GM12878 (cell line): ENCODE results near the gene GTF2F2. TPM values are rescaled to one million over a fixed set of nuclear protein-coding genes. Genes with fewer than 3 reads are reported as not detected.

Experiments used
- ATAC-seq: fragments of 200-7000 bp; cut with Tn5 transposase; 3 replicates; pipeline ENCODE4 v1.9.1; 2020; ENCODE audit warnings: mild to moderate bottlenecking, moderate library complexity
- BruUV-seq: library from RNA; stranded (reverse); fragments of 400-500 nt; replicated peaks from 2 replicates; lab custom pipeline; 2021; lab: Mats Ljungman, UMichigan
- CTCF ChIA-PET: fragments of 300-600 bp; sonication (Branson Sonifier 250); formaldehyde crosslinking; extraction: SDS; loops from one replicate; lab custom pipeline; 2021; ENCODE audit warnings: inconsistent platforms; lab: Yijun Ruan, JAX
- POLR2A ChIA-PET: fragments of 350-600 bp; formaldehyde crosslinking; extraction: SDS; loops from one replicate; lab custom pipeline; 2021; ENCODE audit warnings: inconsistent platforms; lab: Charles Lee
- RAD21 ChIA-PET: fragments of 300-600 bp; sonication (Branson Sonifier 250); formaldehyde crosslinking; loops from one replicate; lab custom pipeline; 2023; ENCODE audit warnings: antibody characterized with exemption; ENCODE audit not compliant: unreplicated experiment; lab: Charles Lee
- SMC1A ChIA-PET: fragments of 300-600 bp; sonication (Branson Sonifier 250); formaldehyde crosslinking; loops from one replicate; lab custom pipeline; 2023; ENCODE audit not compliant: unreplicated experiment, uncharacterized antibody; lab: Charles Lee
- DNase-seq: peaks from one replicate; pipeline ENCODE4 v3.0.0-alpha.2; 2011; ENCODE audit warnings: low read depth, low spot score
- FAIRE-seq: peaks from 3 replicates; lab custom pipeline; 2011; peaks lifted over from hg19 to GRCh38; lab: Jason Lieb, UNC
- H2AFZ ChIP-seq: 2 replicates; pipeline ENCODE4 v1.6.0; 2011; ENCODE audit warnings: low read depth, low read length, control low read depth; ENCODE audit not compliant: control insufficient read depth
- H3K27ac ChIP-seq: 2 replicates; pipeline ENCODE4 v1.5.1; 2011; ENCODE audit warnings: control low read depth; ENCODE audit not compliant: control insufficient read depth, insufficient read depth
- H3K27me3 ChIP-seq, 2 experiments: replicated peaks in 1 of 2; 2 replicates each; pipeline versions ENCODE4 v1.6.0 to v1.6.1; 2011; ENCODE audit warnings: low read length in 1 of 2; ENCODE audit not compliant: control insufficient read depth in 2 of 2, insufficient read depth in 2 of 2
- H3K36me3 ChIP-seq, 2 experiments: 2 replicates each; pipeline ENCODE4 v1.5.1; 2011; ENCODE audit warnings: low read length in 1 of 2; ENCODE audit not compliant: control insufficient read depth in 2 of 2, insufficient read depth in 2 of 2
- H3K4me1 ChIP-seq: 2 replicates; pipeline ENCODE4 v1.6.1; 2011; ENCODE audit warnings: mild to moderate bottlenecking, low read length, moderate library complexity, mixed read lengths; ENCODE audit not compliant: control insufficient read depth, insufficient read depth
- H3K4me2 ChIP-seq: 2 replicates; pipeline ENCODE4 v1.6.0; 2011; ENCODE audit warnings: control low read depth; ENCODE audit not compliant: control insufficient read depth, insufficient read depth
- H3K4me3 ChIP-seq: fragments of 200-600 bp; sonication (generic); 2 replicates; pipeline ENCODE4 v1.5.1; 2016
- H3K79me2 ChIP-seq: 2 replicates; pipeline ENCODE4 v1.6.0; 2011; ENCODE audit warnings: low read length; ENCODE audit not compliant: control insufficient read depth, insufficient read depth
- H3K9ac ChIP-seq: 2 replicates; pipeline ENCODE4 v1.8.0; 2011; ENCODE audit warnings: low read length, control low read depth, mixed read lengths; ENCODE audit not compliant: control insufficient read depth, insufficient read depth
- H3K9me3 ChIP-seq: replicated peaks from 3 replicates; pipeline ENCODE4 v1.5.1; 2011; ENCODE audit warnings: mild to moderate bottlenecking, low read length; ENCODE audit not compliant: control insufficient read depth, insufficient read depth
- H4K20me1 ChIP-seq: 2 replicates; pipeline ENCODE4 v1.6.0; 2011; ENCODE audit not compliant: control insufficient read depth, insufficient read depth
- CTCF ChIP-seq, 3 experiments: IDR thresholded peaks in 2 of 3; conservative IDR thresholded peaks in 1 of 3; 2 replicates each; pipeline ENCODE4 v1.5.1; 2011; ENCODE audit warnings: low read depth in 3 of 3, low read length in 3 of 3, mild to moderate bottlenecking in 3 of 3, control low read depth in 2 of 3, moderate library complexity in 2 of 3, inconsistent platforms in 1 of 3, mixed read lengths in 1 of 3; ENCODE audit not compliant: control insufficient read depth in 2 of 3, insufficient read depth in 1 of 3; ENCODE audit errors: extremely low read depth in 1 of 3
- EGR1 ChIP-seq, 2 experiments: IDR thresholded peaks; 1 replicate in 1 of 2; 2 replicates in 1 of 2; pipeline ENCODE4 v1.6.1; 2011 to 2012; ENCODE audit warnings: low read depth in 2 of 2, low read length in 2 of 2, borderline replicate concordance in 1 of 2, mild to moderate bottlenecking in 1 of 2, moderate library complexity in 1 of 2
- FOS ChIP-seq: IDR thresholded peaks from 3 replicates; pipeline ENCODE4 v1.6.1; 2011; ENCODE audit warnings: borderline replicate concordance; ENCODE audit not compliant: insufficient read length; ENCODE audit errors: extremely low read depth
- HDAC2 ChIP-seq: fragments of 200-600 bp; sonication (generic); IDR thresholded peaks from 2 replicates; pipeline ENCODE4 v1.6.1; 2017
- KLF5 ChIP-seq: fragments of 450-650 bp; IDR thresholded peaks from 2 replicates; pipeline ENCODE4 v1.6.1; 2014; ENCODE audit warnings: mild to moderate bottlenecking; ENCODE audit not compliant: partially characterized antibody
- NFYB ChIP-seq: IDR thresholded peaks from 2 replicates; pipeline ENCODE4 v1.6.1; 2011; ENCODE audit warnings: low read depth, mild to moderate bottlenecking, low read length, improper control_type of control experiment, moderate library complexity; ENCODE audit not compliant: insufficient read depth
- PAX8 ChIP-seq: fragments of 450-650 bp; IDR thresholded peaks from 2 replicates; pipeline ENCODE4 v1.6.1; 2017; ENCODE audit warnings: mild to moderate bottlenecking, moderate library complexity
- SP1 ChIP-seq: IDR thresholded peaks from one replicate; pipeline ENCODE4 v1.6.1; 2011; ENCODE audit warnings: low read depth, low read length
- SUZ12 ChIP-seq: fragments of 200-600 bp; sonication (generic); IDR thresholded peaks from one replicate; pipeline ENCODE4 v1.6.1; 2018; ENCODE audit warnings: antibody characterized with exemption, mild to moderate bottlenecking; ENCODE audit not compliant: unreplicated experiment
- TCF3 ChIP-seq: IDR thresholded peaks from 2 replicates; pipeline ENCODE4 v1.6.1; 2012; ENCODE audit warnings: low read depth, mild to moderate bottlenecking, low read length, borderline replicate concordance; ENCODE audit not compliant: insufficient read depth
- YBX1 ChIP-seq: fragments of 450-650 bp; IDR thresholded peaks from 2 replicates; pipeline ENCODE4 v1.6.1; 2016; ENCODE audit warnings: antibody characterized with exemption
- in situ Hi-C: fragments of 300-500 bp; cut with MboI; formaldehyde crosslinking; loops from 9 replicates; pipeline ENCODE4 v1.14.3; 2018; ENCODE audit warnings: mixed read lengths
- intact Hi-C: fragments of 100-400 bp; cut with micrococcal nuclease; formaldehyde crosslinking; loops from one replicate; pipeline ENCODE4 v1.14.2; 2022; ENCODE audit not compliant: unreplicated experiment
- polyA plus RNA-seq, 11 experiments: library from polyadenylated mRNA; depleted of rRNA in 4 of 11; unstranded in 6 of 11; stranded (reverse) in 5 of 11; fragments of >200 nt; fragmentation: Nextera tagmentation in 4 of 11; fragmentation: Illumina TruSeq in 1 of 11; extraction: Ambion mirVana in 4 of 11; extraction: Trizol in 1 of 11; gene quantifications; 1 replicate in 1 of 11; 2 replicates in 10 of 11; pipeline versions ENCODE4 v1.2.1 to v1.2.3, GENCODE V29; 2011 to 2016; ENCODE audit warnings: inconsistent platforms in 2 of 11, missing spikeins in 2 of 11, low read depth in 1 of 11
- total RNA-seq, 4 experiments: library from RNA; depleted of rRNA in 3 of 4; stranded (reverse); fragments of >200 nt in 3 of 4; fragmentation: Illumina TruSeq in 1 of 4; extraction: Trizol in 1 of 4; gene quantifications; 2 replicates each; pipeline versions ENCODE4 v1.2.1 to v1.2.3, GENCODE V29; 2013 to 2021

GTF2F2 gene
- total and polyA plus RNA-seq, 10 of the 15 experiments (the other 5 are each of a cell fraction or from before 2014, with no cell fraction given), result 14.5 to 30.8 (median 22.6) TPM

GRCh38 chr13:45296259-45296658 lies 175.9 kb downstream of the GTF2F2 start:
- Histone ChIP-seq H2AFZ (no peak overlapping the region), H3K4me2 (no peak overlapping the region), H3K36me3 (no peaks in the 10 kb centered on the region), H3K27me3 (no peaks in the 10 kb centered on the region), H3K9ac (no peak overlapping the region), H3K9me3 (no peaks in the 10 kb centered on the region), H3K4me1 (no peaks in the 10 kb centered on the region; the same call in 1 of the 2 replicates), H4K20me1 (no peaks in the 10 kb centered on the region), H3K27ac (no peak overlapping the region), H3K79me2 (no peaks in the 10 kb centered on the region), H3K4me3 (no peak overlapping the region)
- ChIA-PET RAD21 (interaction anchor here (0.7 kb wide), 1 partner anchor 12 kb away, joined by 3 read pairs; no protein-coding TSS in a partner anchor), CTCF (interaction anchor here (0.6 to 1.3 kb wide), 4 partner anchors 11 to 249 kb away, joined by 3 to 5 read pairs (median 3); no protein-coding TSS in a partner anchor), SMC1A (no interaction called here), POLR2A (no interaction called here)
- intact Hi-C loops (no loop called here), in situ Hi-C loops (no loop called here)
- no peak for DNase-seq
- no TSS peak for BruUV-seq
- ATAC-seq, result peak; percentile 56
- TF ChIP-seq KLF5, result no peak
- TF ChIP-seq TCF3, result no peak
- no peak for TF ChIP-seq FOS
- TF ChIP-seq PAX8, result no peak
- TF ChIP-seq YBX1, result no peak
- no peak for TF ChIP-seq HDAC2
- TF ChIP-seq SP1, result no peak
- TF ChIP-seq CTCF (IDR thresholded peaks at IDR 0.05 in 2 of 3, conservative IDR thresholded peaks at IDR 0.05 in 1 of 3; ENCODE audit: control insufficient read depth in 2 of 3, extremely low read depth in 1 of 3, insufficient read depth in 1 of 3, low read depth in 3 of 3, low read length in 3 of 3), result no peak
- TF ChIP-seq NFYB, result no peak
- no peak for TF ChIP-seq EGR1 (IDR thresholded peaks at IDR 0.05; ENCODE audit: borderline replicate concordance in 1 of 2, low read depth in 2 of 2, low read length in 2 of 2)
- TF ChIP-seq SUZ12, result no peak
- FAIRE-seq, result no peak
